GM21576 (cell line): ENCODE data around the gene BNC2.

Experiments
- ATAC-seq: cut with Tn5 transposase; IDR thresholded peaks from one replicate; pipeline ENCODE4 v1.9.1; 2021; ENCODE audit warnings: mild to moderate bottlenecking, moderate library complexity; ENCODE audit not compliant: unreplicated experiment

The BNC2 gene

DNA sequence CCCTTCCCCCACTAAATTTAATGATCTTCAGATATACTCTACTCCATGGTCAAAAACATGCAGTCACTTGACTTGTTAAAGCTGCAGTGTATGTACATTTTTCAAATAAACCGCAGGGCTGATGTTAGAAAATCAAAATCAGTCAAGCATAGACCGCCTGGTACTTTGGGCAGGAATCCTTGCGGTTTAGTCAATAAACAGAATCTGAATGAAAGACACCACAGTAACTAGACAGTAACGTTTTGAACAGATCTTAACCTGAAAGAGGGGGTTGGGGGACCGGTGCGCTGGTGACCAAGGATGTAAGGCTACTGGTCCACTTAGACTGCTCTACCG lies 188.8 kb downstream of the BNC2 start:
- ATAC-seq: no peak

DNA sequence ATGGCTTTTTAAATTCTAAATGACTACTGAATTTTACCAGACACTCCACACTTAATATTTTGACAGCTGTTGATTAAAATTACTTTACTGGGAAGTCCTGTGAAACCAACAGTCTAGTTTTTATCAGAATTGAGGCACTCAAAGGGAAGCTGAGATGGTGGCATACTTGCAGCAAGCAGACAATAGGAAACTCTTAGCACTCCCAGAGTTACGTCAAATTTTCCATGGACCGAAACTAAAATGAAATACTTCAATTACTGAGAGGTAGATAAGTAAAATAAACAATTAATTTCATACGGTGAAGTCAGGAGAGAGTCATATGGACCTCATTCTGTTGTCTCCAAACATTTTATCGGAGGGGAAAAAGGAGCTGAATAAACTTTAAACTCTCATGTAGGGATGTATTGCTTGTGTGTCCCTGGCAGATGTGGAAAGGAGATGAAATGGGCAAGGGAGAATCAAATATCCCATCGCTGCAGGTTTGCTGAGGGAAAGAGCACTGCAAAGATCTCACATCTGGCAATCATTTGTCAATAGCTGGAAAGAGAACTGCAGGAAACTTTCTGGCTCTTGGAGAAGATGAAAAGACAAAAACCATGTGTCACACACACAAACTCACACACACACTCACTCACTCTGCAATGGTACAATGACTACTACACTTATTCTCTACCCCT lies 189.4 kb downstream of the BNC2 start:
- no peak for ATAC-seq

DNA sequence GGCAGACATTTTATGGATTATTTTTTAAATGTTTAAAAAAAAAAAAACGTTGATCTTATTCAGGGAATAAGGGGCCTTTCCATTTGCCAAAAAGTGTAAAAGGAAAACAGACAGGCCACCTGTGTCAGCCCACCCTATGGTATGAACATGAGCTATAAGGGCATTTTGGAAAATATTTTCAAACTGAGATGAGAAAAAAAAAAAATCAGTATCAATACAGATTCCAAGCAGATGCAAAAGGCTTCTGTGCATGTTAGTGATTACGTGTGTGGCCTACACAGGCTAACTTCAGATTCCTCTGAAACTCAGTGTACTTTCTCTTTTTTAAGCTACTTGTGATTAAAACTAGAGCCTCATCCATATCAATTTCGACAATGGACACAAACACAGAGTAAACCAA lies 189.9 kb downstream of the BNC2 start:
- no peak for ATAC-seq

DNA sequence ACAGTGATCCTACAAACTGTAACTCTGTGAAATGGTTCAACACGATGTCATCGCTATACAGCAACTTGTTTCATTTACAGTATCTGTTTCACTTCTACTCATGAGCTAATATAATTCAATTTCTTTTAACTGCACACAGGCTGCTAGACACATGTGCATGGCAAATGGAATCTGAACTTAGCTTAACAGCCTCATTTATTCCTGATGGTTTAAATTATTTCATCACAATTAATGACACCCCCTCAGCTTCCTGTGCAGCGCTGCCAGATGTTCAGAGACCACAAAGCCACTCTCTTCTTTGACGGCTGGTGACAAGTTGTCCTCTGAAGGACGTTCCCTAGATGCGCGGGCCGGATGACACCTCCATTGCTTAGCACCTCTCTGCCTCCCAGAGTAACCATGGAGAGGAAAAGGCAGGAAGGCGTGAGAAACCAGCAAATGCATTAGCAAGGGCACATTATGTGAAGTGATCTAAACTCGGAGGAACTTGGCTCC lies 191.1 kb downstream of the BNC2 start:
- ATAC-seq: no peak

DNA sequence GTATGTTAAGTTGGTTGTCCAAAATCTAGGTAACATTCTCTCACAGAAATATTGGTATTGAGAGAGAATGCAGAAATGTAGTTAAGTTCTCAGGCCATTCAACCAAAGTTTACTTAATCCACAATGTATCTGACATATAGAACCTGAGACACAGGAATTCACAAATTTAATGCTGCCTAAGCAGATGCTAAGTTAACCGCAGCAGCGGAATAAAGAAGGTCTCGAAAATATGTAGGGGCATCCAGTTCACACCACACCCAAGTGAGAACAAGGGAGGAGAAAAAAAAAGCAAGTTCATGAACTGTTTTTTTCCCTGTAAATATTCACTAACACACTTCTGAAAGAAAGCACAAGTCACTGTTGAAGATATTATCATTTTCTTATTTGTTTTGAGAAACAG lies 194.0 kb downstream of the BNC2 start:
- ATAC-seq: no peak

DNA sequence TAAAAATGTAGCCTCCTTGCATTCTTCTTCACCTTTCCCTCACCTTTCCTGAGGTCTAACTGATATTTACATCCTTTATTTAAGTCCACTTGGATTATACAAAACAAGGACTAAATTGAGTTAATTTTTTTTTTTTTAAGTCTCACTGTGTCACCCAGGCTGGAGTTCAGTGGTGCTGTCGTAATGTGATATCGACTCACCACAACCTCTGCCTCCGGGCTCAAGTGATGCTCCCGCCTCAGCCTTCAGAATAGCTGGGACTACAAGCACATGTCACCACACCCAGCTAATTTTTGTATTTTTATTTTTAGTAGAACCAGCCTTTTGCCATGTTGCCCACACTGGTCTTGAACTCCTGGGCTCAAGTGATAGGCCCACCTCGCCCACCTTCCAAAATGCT lies 195.3 kb downstream of the BNC2 start:
- ATAC-seq: no peak

DNA sequence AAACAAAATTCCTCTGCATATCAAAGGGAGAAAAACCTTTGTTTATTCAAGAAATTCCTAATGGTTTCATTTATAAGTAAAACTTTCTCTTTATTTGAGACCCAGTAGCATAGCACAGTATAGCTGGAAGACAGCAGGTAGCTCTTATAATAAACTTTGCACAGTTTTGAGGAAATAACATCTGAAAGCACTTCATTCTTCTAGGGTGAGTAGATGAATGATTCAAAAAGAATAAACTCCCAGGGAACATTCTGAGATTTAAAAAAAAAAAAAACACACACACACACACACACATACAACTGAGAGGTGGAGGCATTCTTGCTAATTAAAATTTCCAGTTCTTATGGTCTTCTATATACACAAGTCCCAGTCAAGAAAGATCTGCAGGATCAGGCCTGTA lies 197.3 kb downstream of the BNC2 start:
- ATAC-seq: no peak

DNA sequence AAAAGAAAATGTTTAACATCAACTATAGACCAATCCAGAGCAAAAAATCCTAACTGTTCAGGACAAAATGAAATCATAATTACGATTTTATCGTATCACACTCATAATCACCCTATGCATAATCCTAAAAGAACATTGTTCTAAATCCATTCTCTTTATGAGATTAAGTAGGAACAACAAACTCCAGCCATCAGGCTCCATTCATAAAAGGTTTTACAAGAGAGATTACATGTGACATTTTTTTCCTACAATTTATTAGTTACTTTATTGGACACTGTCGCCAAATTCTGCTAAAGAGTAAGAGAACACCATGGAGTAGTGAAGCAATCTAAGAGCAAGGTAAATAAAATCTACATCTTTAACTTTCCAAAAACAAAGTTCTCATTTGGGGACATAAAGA lies 198.0 kb downstream of the BNC2 start:
- ATAC-seq: no peak

DNA sequence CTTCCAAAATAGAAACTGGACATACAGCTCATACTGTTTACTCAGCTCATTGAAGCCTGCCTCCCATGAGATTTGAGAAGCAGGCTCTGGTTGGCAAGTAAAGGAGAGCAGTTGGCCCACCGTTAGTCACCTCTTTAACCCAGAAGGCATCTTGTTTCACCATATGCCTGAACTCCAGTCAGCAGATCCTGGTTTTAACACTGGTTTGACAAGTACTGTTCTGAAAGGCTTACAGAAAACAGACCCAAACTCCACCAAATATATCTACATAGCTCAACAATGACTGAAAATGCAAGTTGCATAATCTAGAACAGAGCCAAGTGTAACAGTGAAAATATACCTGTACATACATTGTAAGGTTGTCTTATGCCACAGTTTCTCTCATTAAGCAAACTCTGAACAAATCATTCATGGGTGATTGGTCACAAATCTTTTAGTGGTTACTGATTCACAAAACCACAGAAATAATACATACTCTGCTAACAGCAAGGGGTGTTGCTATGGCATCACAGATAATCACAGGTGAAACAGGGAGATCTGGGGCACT lies 198.8 kb downstream of the BNC2 start:
- no peak for ATAC-seq

DNA sequence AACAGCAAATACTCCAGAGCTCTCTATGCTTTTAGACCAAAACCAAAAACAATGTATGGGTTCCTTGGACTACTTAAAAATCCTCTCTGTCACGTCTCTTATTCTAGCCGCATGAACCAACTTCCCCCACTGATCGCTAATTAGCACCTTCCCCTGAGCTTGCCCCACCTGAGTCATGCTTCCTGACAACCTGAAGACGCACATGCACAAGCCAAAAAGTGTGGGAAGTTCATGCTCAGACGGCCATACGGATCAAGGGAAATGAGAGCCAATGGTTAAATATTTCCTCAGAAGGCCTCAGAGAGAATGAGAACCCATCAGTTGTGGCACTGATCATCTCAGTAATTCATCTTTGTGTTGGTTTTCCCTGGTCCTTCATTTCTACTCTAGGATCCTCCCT lies 199.7 kb downstream of the BNC2 start:
- no peak for ATAC-seq

DNA sequence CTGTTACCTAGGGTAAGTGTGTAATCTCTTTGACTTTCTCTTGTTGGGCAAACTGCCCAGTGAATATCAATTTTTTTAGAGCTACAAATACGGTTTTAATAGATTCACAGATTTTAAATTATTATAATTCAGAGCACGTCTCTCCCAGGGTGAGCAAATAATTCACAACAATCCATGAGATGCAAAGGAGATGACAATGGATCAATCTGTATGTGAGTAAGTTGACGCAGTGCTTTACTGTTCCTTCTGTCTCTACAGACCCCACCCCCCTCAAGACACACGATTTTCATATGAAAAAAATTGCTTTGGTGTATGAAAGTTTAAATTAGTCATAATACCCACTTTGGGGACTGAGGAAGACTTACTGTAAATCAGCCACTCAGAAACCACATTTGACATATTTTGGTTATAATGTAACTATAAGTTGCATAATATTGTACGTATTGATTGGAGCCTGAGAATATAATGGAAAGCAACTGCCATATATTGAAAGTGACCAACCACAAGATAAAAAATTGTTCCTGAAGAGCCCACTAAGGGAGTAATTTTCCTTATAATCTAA lies 201.7 kb downstream of the BNC2 start:
- no peak for ATAC-seq

DNA sequence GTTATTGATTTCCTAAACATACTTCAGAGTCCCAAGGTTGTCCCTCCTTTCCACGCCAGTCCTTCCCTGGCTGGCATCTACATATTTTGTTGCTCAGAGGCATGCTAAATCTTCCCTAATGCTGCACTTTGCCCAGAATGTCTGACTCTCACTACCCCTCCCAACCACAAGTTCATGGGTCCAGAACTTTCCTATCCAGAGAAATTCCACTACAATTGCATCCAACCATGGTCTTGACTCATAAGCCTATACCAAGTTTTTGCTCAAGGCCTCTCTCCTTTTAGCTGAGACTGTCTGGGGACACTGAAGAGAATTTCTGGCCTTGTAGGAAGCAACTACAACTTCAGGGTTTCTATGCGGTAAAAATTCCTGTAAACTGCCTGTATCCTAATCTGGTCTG lies 206.3 kb downstream of the BNC2 start:
- no peak for ATAC-seq

DNA sequence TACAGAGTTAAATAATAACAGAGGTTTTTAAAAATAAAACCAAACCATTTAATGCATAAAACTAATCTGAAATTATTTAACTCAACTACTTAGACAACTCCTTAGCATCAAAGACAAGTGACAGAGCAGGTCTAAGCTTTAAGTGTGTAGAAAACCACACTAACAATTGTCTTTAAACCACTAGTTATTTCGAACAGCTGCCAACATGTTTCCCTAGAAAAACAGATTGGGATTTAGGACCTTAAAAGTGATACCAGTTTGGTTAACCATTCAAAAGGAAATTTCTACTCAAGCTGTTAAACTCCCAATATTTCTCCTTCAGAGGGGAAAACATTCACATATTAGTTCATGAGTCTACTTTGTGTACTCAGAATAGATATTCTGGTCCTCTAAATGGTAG lies 208.7 kb downstream of the BNC2 start:
- no peak for ATAC-seq

DNA sequence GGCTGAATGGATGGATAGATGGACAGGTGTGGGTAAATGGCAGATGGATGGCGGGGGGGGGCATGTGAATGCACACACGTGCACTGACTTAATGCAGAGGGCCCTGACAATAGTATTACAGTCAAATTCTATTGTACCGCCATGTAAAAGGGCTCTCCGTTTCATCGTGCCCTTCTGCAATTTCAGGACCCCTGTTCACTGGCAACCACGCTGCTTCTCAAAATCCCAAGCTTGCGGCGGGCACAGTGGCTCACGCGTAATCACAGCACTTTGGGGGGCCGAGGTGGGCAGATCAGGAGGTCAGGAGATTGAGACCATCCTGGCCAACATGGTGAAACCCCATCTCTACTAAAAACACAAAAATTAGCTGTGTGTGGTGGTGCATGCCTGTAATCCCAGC lies 211.4 kb downstream of the BNC2 start:
- no peak for ATAC-seq

DNA sequence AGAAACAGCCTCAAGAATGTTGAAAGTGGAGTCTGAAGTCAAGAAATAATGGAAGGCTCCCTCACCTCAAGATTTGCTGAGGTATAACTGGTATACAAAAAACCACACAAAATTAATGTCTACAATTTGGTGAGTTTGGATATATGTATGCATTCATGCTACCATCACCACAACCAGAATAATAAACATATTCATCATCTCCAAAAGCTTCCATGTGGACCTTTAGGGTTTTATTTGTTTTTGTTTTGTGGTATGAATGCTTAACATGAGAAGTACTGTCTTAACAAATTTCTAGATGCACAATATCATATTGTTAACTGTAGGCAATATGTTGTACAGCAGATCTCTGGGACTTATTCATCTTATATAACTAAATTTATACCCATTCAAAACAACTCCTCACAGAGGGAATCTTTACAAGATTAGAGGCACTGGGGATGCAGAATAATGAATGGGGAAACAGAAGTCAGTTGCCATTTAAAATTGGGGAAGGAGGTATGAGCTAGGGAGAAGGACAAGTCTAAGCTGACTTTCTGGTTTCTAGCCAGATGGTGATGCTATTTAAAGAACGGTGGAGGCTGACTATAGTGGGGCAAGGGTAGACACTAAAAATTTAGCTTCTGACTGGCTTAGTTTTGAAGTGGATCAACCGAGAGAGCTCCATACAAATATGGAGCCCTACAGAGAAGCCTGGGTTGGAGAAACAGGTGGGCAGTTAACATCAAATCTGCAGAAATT lies 213.9 kb downstream of the BNC2 start:
- ATAC-seq: no peak

DNA sequence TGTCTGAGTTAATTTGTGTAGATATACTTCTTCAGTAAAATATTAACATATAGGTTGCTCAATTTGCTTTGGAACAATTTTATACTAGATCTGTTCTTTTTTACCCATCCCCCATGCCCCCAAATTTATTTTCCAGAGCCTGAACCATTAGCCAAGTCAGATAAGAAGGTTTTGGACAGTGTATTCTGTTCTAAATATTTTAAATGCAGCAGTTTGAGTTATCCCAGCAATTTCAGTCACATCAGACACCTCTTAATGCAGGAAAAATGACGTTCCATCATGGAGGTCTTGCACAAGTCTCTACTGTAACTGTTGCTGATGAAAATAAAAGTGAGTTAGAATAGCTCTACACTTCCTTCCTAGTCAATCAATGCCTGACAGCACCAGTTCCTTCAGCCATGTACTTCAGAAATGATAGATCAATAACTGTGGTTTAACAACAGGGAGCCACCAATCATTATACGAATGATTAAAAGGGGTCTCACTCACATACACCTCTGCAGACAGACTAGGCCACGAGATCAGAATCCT lies 215.8 kb downstream of the BNC2 start:
- no peak for ATAC-seq

DNA sequence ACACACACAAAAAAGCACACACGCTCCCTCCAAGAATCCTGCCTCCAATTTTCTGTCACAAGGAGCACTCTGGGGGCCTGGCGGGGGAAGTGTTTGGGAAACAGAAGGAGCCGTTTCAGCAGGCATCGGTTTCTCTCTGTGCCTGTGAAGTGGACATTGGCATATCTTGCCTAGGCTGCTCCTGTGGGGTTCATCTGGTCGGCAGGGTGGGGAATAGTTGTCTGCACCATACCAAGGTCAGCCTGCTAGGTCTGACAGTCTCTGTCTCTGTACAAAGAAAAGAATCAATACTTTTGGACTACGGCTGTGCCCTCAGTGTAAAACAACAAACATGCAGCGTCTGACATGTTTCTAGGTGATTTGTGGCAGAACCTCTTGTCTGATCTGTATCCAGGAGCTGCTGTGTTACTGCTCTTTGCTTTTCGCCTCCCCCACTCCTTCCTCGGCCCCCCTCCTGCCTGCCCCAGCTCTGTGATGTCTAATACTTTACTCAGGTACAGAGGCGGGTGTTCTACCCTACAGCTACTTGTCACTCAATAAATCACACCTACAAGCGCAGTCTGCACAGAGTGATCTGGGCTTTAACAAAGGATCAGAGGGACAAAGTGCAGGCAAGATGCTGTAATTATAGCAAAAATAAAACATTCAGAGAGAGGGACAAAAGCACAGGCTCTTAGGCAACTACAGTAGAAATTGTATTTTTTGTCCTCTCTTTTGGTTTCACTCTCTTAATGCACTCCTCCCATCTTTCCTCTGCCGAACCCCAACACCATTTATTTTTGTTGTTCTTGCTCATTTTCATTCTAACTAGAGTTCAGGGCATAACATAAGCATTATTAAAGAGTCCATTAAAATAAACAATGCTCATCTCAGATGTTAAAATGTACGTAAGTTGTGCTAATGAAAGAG lies 216.7 kb downstream of the BNC2 start:
- ATAC-seq: no peak

DNA sequence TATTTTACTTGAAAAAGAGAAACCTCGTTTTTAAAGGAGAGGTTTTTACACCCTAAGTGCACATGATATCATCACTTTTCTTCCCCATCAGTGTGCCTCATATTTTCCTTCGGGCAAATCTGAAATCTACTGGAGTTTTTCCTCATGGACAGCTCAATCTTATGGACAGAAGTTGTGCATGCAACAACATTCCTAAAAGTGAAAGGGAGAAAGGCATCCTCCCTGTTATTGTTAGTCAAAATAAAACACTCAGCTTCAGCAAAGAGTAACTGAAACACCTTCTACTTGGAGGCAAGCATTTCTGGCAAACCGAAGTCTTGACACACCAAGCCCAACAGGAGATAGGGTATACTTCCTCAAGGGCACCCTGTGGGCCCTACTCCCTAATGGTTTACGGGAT lies 217.9 kb downstream of the BNC2 start:
- ATAC-seq: no peak

DNA sequence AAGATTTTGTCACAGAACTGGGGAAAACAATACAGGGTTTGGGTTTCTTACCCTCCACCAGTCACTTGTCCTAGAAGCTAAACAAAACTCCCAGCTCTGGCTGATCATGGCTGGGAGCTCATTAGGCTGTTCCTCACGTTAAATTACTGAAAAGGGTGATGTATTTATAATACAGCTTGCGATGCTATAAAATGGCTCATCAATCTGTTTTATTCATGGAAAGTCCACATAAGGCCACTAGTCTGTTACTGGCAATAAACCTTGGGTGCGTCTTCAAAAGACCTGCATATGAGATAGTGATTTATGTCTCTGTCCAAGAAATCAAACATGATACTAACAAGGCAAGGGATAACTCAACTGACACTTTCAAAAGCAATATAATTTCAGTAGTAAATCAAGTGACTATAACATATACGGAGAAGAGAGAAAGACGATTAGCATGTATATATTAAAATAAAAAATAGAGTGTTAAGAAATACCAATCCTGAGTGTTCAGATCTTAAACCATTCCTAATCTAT lies 219.0 kb downstream of the BNC2 start:
- ATAC-seq: no peak

DNA sequence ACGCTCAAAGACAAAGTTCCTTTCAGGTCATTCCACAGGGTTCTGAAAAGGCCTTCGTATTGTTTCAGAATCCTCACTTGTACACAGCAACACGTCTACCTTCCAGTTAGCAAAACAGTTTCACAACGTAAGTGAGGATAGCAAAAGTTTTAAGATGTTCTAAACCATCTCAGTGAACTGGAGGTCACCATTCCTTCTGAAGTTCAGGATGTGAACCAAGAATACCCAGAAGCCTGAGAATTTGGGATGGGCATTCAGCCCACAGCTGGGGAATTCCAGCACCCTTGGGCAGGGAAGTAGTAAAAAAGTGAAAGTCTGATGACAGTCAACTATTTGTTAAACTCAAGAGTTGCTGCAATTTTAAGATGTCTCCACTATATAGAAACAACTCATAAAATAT lies 224.5 kb downstream of the BNC2 start:
- no peak for ATAC-seq
